NCI-H2171 (cell line): ENCODE results near the gene MRPS33.
A peak's percentile ranks its signal among the peaks of the same experiment; 100 is the strongest.
"Not testable (repeated sequence)": the region's sequence is repeated elsewhere in the genome, so short reads cannot be mapped to it uniquely, and the experiment has no call there.

Experiments used
- DNase-seq: peaks from one replicate; lab custom pipeline; 2025; lab: John Stamatoyannopoulos, UW

MRPS33 gene

GRCh38 chr7:141014524-141015395, at the start of gene MRPS33:
TSS of gene MRPS33 (minus strand) at chr7:141014952. CDS start at chr7:141010633, 4,319 bp downstream.
- peak; percentile 97 for DNase-seq

- no peak for DNase-seq
Observed at GRCh38 chr7:141057788-141058187, 43.0 kb upstream of the MRPS33 start.

GRCh38 chr7:141055146-141055545, 40.4 kb upstream of the MRPS33 start:
- no peak for DNase-seq

GRCh38 chr7:141053626-141054025, 38.9 kb upstream of the MRPS33 start:
- DNase-seq: no peak

- no peak for DNase-seq
Observed at GRCh38 chr7:141045842-141046620, 31.3 kb upstream of the MRPS33 start.

GRCh38 chr7:141045126-141045841, 30.5 kb upstream of the MRPS33 start:
- no peak for DNase-seq

- no peak for DNase-seq
Observed at GRCh38 chr7:141043616-141044015, 28.9 kb upstream of the MRPS33 start.

GRCh38 chr7:141042222-141043193, 27.8 kb upstream of the MRPS33 start:
- DNase-seq: no peak

GRCh38 chr7:141039376-141039775, 24.6 kb upstream of the MRPS33 start:
- DNase-seq: no peak

- DNase-seq: not testable (repeated sequence)
Observed at GRCh38 chr7:141038100-141038499, 23.3 kb upstream of the MRPS33 start.

GRCh38 chr7:141032539-141033323, 18.0 kb upstream of the MRPS33 start:
- not testable (repeated sequence) for DNase-seq

GRCh38 chr7:141028767-141029166, 14.0 kb upstream of the MRPS33 start:
- no peak for DNase-seq

- no peak for DNase-seq
Observed at GRCh38 chr7:141027043-141027442, 12.3 kb upstream of the MRPS33 start.

- DNase-seq: no peak
Observed at GRCh38 chr7:141024668-141025067, 9.9 kb upstream of the MRPS33 start.

- DNase-seq: no peak
Observed at GRCh38 chr7:141023295-141023694, 8.5 kb upstream of the MRPS33 start.

- no peak for DNase-seq
Observed at GRCh38 chr7:141017555-141017954, 2.8 kb upstream of the MRPS33 start.

GRCh38 chr7:141016349-141016748, 1.6 kb upstream of the MRPS33 start:
- no peak for DNase-seq

- no peak for DNase-seq
Observed at GRCh38 chr7:141014125-141014523, 628 bp downstream of the MRPS33 start.

- DNase-seq: no peak
Observed at GRCh38 chr7:141013345-141013715, 1.4 kb downstream of the MRPS33 start.

- no peak for DNase-seq
Observed at GRCh38 chr7:141012696-141013344, 1.9 kb downstream of the MRPS33 start.
